ENCODE data around the gene MYBPC2.

- no peak for TF ChIP-seq EZH2 (IDR thresholded peaks at IDR 0.05; ENCODE audit: insufficient read depth, poor library complexity, severe bottlenecking)
- TF ChIP-seq EZH2phosphoT487 (IDR thresholded peaks at IDR 0.05; ENCODE audit: insufficient read depth, low read depth): no peak
Observed at GRCh38 chr19:50479761-50480251, 47.1 kb downstream of the MYBPC2 start.

All from GM23248 (cell line).